ENCODE data around the gene GRAMD1A. TPM values are rescaled to one million over a fixed set of nuclear protein-coding genes. Genes with fewer than 3 reads are reported as not detected.

GRAMD1A gene
- total and polyA plus RNA-seq, 2 of the 8 experiments (the other 6 are each of a cell fraction or from before 2014, with no cell fraction given), result 113 to 154 TPM

- Histone ChIP-seq H3K9me3 (ENCODE audit: insufficient read depth in 2 of 2, low read depth in 1 of 2, low read length in 1 of 2) (no peaks in the 10 kb centered on the region), H3K4ac (replicated peaks; ENCODE audit: insufficient read length, low read depth, low read length) (no peak overlapping the region), H4K8ac (ENCODE audit: extremely low read depth, insufficient read depth, low read length) (no peak overlapping the region), H4K20me1 (replicated peaks in 1 of 2; ENCODE audit: control insufficient read depth in 1 of 2, insufficient read depth in 2 of 2, low read length in 2 of 2) (peaks cover 6 to 26% of the 10 kb centered on the region in 2 experiments), H3K79me1 (ENCODE audit: low read depth, low read length) (no peaks in the 10 kb centered on the region), H2BK15ac (ENCODE audit: low read length) (no peak overlapping the region), H3K4me1 (replicated peaks in 1 of 4; ENCODE audit: control insufficient read depth in 3 of 4, insufficient read depth in 4 of 4, low read length in 3 of 4) (no peaks in the 10 kb centered on the region), H3K79me2 (ENCODE audit: control insufficient read depth in 1 of 2, insufficient read depth in 2 of 2, low read length in 2 of 2) (no peaks in the 10 kb centered on the region), H3K14ac (ENCODE audit: insufficient read length) (no peak overlapping the region), H3K23me2 (ENCODE audit: low read depth, low read length) (no peaks in the 10 kb centered on the region), H3K27me3 (replicated peaks in 1 of 4; ENCODE audit: control insufficient read depth in 3 of 4, extremely low read depth in 1 of 4, insufficient read depth in 3 of 4, low read length in 3 of 4) (no peaks in the 10 kb centered on the region), H2BK120ac (replicated peaks; ENCODE audit: low read depth, low read length) (no peak overlapping the region), H3K18ac (ENCODE audit: extremely low read depth, low read length) (no peak overlapping the region), H4K91ac (replicated peaks; ENCODE audit: insufficient read length, low read length) (no peak overlapping the region), H3K4me2 (ENCODE audit: insufficient read depth in 1 of 2, low read depth in 2 of 2, low read length in 2 of 2) (no peak overlapping the region), H2AFZ (ENCODE audit: low read length) (no peak overlapping the region), H2BK12ac (ENCODE audit: low read depth, low read length) (no peak overlapping the region), H3K27ac (ENCODE audit: low read depth, low read length) (no peak overlapping the region), H4K5ac (ENCODE audit: insufficient read length, low read depth, low read length) (no peak overlapping the region), H2BK5ac (ENCODE audit: low read depth, low read length) (no peak overlapping the region), H3K4me3 (ENCODE audit: extremely low read depth in 1 of 4, insufficient read depth in 2 of 4, low read depth in 3 of 4, low read length in 4 of 4) (no peak overlapping the region), H2BK20ac (ENCODE audit: low read length) (no peak overlapping the region), H3K56ac (replicated peaks; ENCODE audit: insufficient read length, low read depth, low read length) (no peak overlapping the region), H3K23ac (ENCODE audit: insufficient read length) (no peak overlapping the region), H3K36me3 (ENCODE audit: control insufficient read depth in 2 of 4, insufficient read depth in 4 of 4, low read length in 3 of 4) (peaks cover 49 to 93% (median 81%) of the 10 kb centered on the region in 4 experiments), H2AK5ac (ENCODE audit: low read depth, low read length) (no peak overlapping the region), H3K9ac (replicated peaks in 1 of 4; ENCODE audit: extremely low read depth in 1 of 4, low read depth in 3 of 4, low read length in 3 of 4) (no peak overlapping the region)
- no peak for DNase-seq (ENCODE audit: low read depth in 1 of 2, low spot score in 2 of 2)
- 87% methylated on average over 11 of the region's 14 CpGs; no CpG with 5 or more reads in 1 of the 2 experiments for WGBS, 2 experiments (ENCODE audit: extremely low coverage in 1 of 2, insufficient coverage in 1 of 2, insufficient read length in 1 of 2, insufficient replicate concordance in 2 of 2, low coverage in 1 of 2, low lambda C conversion rate in 2 of 2, missing lambda C conversion rate in 1 of 2)
- CTCF ChIA-PET (ENCODE audit: partially characterized antibody), result interaction anchor here (0.9 to 2.2 kb wide), 4 partner anchors 9 to 21 kb away, joined by 3 to 13 read pairs (median 4); no protein-coding TSS in a partner anchor
- TF ChIP-seq SP1 (IDR thresholded peaks at IDR 0.05; ENCODE audit: low read depth, low read length), result no peak
- no peak for TF ChIP-seq E2F6 (IDR thresholded peaks at IDR 0.05)
- no peak for TF ChIP-seq ASH2L (IDR thresholded peaks at IDR 0.05; ENCODE audit: low read length)
- TF ChIP-seq SRF (IDR thresholded peaks at IDR 0.05; ENCODE audit: low read depth, low read length), result no peak
- TF ChIP-seq CHD1 (IDR thresholded peaks at IDR 0.05; ENCODE audit: low read depth, low read length), result no peak
- no peak for TF ChIP-seq SIX5 (IDR thresholded peaks at IDR 0.05; ENCODE audit: low read depth, low read length)
- TF ChIP-seq MAFK (IDR thresholded peaks at IDR 0.05; ENCODE audit: low read depth, low read length), result no peak
- FAIRE-seq, result no peak
- POLR2A ChIA-PET (ENCODE audit: partially characterized antibody), result interaction anchor here (1.0 to 24.8 kb wide), 5 partner anchors 9 to 33 kb away, joined by 3 to 366 read pairs (median 4); partner anchors contain the start of gene GRAMD1A
Observed at GRCh38 chr19:35022460-35022859, 22.3 kb downstream of the GRAMD1A start.

Measured in H1 (cell line).